Heart left ventricle (tissue), 13 donors: ENCODE results near the gene MEAK7.

ENCODE experiments used
- POLR2A ChIP-seq, 2 donors: fragments of 450-650 bp; IDR thresholded peaks; one replicate each; pipeline ENCODE4 v1.6.1; 2017; ENCODE audit warnings: antibody characterized with exemption in 2 of 2, mild to moderate bottlenecking in 2 of 2, moderate library complexity in 2 of 2
- TF ChIP-seq, protein P1 (sequence below), 12 donors: fragments of 200-600 bp; sonication (generic) in 4 of 12; IDR thresholded peaks; one replicate each; pipeline versions ENCODE4 v1.5.0 to v1.8.0; 2018 to 2022; ENCODE audit warnings: antibody characterized with exemption in 12 of 12, mild to moderate bottlenecking in 5 of 12
- donor health status: ischemic (EF 13 %, LVEDD 7.1; RV severe dilation, severe dysfunction).
- donor health status: DM: no; HTN: yes; CAD: no.
- donor health status: DM: no; HTN: no; CAD: no.
- donor health status: ischemic (EF 25% LVEDD 6.9; RV normal size, moderate dysfunction).
- donor health status: ischemic (EF 25% LVEDD 5.7; RV mildly dilated, moderate dysfunction).
- donor health status: ischemic (EF 35%, LVEDD 5.7; RV mildly dilated, moderate dysfunction).
- donor health status: nonischemic (EF 11% LVEDD 7.7; RV severe dilation, severe dysfunction).
- donor health status: DM: yes; HTN: yes; CAD: no.
- donor health status: PGD.
- donor health status: ischemic (EF 29% LVEDD 5.4; RV normal size, mild dysfunction).
- donor health status: nonischemic (EF 23%, LVEDD 6.1; RV moderate dilation, normal function).

DNA sequence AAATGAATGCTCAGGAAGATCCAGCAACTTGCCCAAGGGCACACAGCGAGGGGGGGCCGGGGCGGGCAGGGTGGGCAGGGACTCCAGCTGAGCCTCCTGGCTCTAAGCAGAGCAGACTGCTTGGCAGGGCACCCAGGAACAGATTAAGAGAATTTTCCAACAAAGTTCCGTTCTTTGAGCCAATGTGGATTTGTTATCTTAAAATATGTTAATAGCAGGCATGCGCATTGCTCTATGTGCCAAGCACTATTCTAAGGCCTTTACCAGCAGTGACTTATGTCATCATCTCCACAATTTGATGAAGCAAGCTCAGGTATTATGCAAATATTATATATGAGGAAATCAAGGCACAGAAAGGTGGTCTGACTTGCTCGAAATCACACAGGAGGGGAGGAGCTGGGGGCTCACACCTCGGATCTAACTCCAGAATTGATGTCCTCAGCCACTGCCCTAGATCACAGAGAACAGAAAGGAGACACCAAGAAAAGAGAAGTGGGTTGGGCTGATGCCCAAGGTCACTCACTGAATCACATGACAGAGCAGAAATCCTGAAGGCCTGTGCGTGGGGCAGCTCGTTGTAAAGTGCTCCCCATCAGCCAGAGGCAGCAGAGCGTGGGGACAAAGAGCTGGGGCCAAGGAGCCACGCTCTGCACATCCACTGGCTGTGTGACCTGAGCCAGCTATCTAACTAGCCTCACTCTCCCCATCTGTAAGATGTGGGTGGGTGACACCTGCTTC, 23.2 kb upstream of the MEAK7 start:
- TF ChIP-seq, protein P1, sequence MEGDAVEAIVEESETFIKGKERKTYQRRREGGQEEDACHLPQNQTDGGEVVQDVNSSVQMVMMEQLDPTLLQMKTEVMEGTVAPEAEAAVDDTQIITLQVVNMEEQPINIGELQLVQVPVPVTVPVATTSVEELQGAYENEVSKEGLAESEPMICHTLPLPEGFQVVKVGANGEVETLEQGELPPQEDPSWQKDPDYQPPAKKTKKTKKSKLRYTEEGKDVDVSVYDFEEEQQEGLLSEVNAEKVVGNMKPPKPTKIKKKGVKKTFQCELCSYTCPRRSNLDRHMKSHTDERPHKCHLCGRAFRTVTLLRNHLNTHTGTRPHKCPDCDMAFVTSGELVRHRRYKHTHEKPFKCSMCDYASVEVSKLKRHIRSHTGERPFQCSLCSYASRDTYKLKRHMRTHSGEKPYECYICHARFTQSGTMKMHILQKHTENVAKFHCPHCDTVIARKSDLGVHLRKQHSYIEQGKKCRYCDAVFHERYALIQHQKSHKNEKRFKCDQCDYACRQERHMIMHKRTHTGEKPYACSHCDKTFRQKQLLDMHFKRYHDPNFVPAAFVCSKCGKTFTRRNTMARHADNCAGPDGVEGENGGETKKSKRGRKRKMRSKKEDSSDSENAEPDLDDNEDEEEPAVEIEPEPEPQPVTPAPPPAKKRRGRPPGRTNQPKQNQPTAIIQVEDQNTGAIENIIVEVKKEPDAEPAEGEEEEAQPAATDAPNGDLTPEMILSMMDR (IDR thresholded peaks at IDR 0.05): no peak
- TF ChIP-seq POLR2A (IDR thresholded peaks at IDR 0.05): no peak
